C4-2B (cell line): ENCODE results near the gene SLC4A4.

ENCODE experiments used
- CTCF ChIP-seq: fragments of 450-650 bp; conservative IDR thresholded peaks from 2 replicates; pipeline ENCODE4 v1.5.1; 2017; ENCODE audit warnings: mild to moderate bottlenecking
- ZFX ChIP-seq: fragments of 450-650 bp; IDR thresholded peaks from 2 replicates; pipeline ENCODE4 v1.6.1; 2017

DNA sequence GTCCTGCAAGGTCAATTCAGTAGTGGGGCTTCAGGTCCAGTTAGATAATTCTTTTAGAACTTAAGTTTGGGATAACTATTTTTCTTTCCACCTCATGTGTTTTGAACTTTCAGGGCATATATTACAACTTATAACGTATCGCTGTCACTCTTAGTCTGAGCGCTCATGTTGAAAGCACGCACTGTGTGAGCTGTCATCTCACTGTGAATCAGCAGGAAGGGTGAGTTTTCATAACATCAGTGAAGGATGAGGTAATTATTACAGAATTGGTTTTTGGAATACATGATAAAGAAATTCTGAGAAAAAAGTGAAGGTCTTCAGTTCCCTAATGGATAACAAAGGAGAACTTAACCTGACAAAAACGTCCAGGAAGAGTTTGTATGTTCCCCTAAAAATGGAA, 45.1 kb upstream of the SLC4A4 start:
- TF ChIP-seq CTCF (no peak), ZFX (no peak)
